ENCODE measurements around the gene MAMDC2. TPM values are rescaled to one million over a fixed set of nuclear protein-coding genes. Genes with fewer than 3 reads are reported as not detected.

The MAMDC2 gene
- total and polyA plus RNA-seq, 2 of the 8 experiments (the other 6 are each of a cell fraction or from before 2014, with no cell fraction given): 6.1 to 15.4 TPM

- no peak for FAIRE-seq
- Histone ChIP-seq H3K4me3 (ENCODE audit: extremely low read depth in 1 of 4, insufficient read depth in 2 of 4, low read depth in 3 of 4, low read length in 4 of 4) (no peak overlapping the region), H3K14ac (ENCODE audit: insufficient read length) (no peak overlapping the region), H3K27ac (ENCODE audit: low read depth, low read length) (no peak overlapping the region), H4K8ac (ENCODE audit: extremely low read depth, insufficient read depth, low read length) (no peak overlapping the region), H2BK12ac (ENCODE audit: low read depth, low read length) (no peak overlapping the region), H3K23me2 (ENCODE audit: low read depth, low read length) (no peaks in the 10 kb centered on the region), H3K4me1 (replicated peaks in 1 of 4; ENCODE audit: control insufficient read depth in 3 of 4, insufficient read depth in 4 of 4, low read length in 3 of 4) (no peaks in the 10 kb centered on the region; a peak in 1 of 7 replicates), H3K9me3 (ENCODE audit: insufficient read depth in 2 of 2, low read depth in 1 of 2, low read length in 1 of 2) (no peaks in the 10 kb centered on the region), H2BK5ac (ENCODE audit: low read depth, low read length) (no peak overlapping the region), H3K79me1 (ENCODE audit: low read depth, low read length) (no peaks in the 10 kb centered on the region), H2AK5ac (ENCODE audit: low read depth, low read length) (no peak overlapping the region), H3K9ac (replicated peaks in 1 of 4; ENCODE audit: extremely low read depth in 1 of 4, low read depth in 3 of 4, low read length in 3 of 4) (no peak overlapping the region), H4K20me1 (replicated peaks in 1 of 2; ENCODE audit: control insufficient read depth in 1 of 2, insufficient read depth in 2 of 2, low read length in 2 of 2) (no peaks in the 10 kb centered on the region), H3K4ac (replicated peaks; ENCODE audit: insufficient read length, low read depth, low read length) (no peak overlapping the region), H2BK120ac (replicated peaks; ENCODE audit: low read depth, low read length) (no peak overlapping the region), H4K5ac (ENCODE audit: insufficient read length, low read depth, low read length) (no peak overlapping the region), H3K56ac (replicated peaks; ENCODE audit: insufficient read length, low read depth, low read length) (no peak overlapping the region), H4K91ac (replicated peaks; ENCODE audit: insufficient read length, low read length) (no peak overlapping the region), H2AFZ (ENCODE audit: low read length) (no peak overlapping the region), H3K23ac (ENCODE audit: insufficient read length) (no peak overlapping the region), H2BK15ac (ENCODE audit: low read length) (no peak overlapping the region), H3K27me3 (replicated peaks in 1 of 4; ENCODE audit: control insufficient read depth in 3 of 4, extremely low read depth in 1 of 4, insufficient read depth in 3 of 4, low read length in 3 of 4) (no peaks in the 10 kb centered on the region), H2BK20ac (ENCODE audit: low read length) (no peak overlapping the region), H3K36me3 (ENCODE audit: control insufficient read depth in 2 of 4, insufficient read depth in 4 of 4, low read length in 3 of 4) (no peaks in the 10 kb centered on the region), H3K4me2 (ENCODE audit: insufficient read depth in 1 of 2, low read depth in 2 of 2, low read length in 2 of 2) (no peak overlapping the region), H3K79me2 (ENCODE audit: control insufficient read depth in 1 of 2, insufficient read depth in 2 of 2, low read length in 2 of 2) (no peaks in the 10 kb centered on the region), H3K18ac (ENCODE audit: extremely low read depth, low read length) (no peak overlapping the region)
- CTCF ChIA-PET (ENCODE audit: partially characterized antibody): interaction anchor here (6.6 kb wide), 1 partner anchor 19 kb away, joined by 64 read pairs; no protein-coding TSS in a partner anchor
- TF ChIP-seq POU5F1 (IDR thresholded peaks at IDR 0.05; ENCODE audit: low read depth, low read length) (no peak), RNF2 (IDR thresholded peaks at IDR 0.05; ENCODE audit: borderline replicate concordance, low read depth, low read length, missing control alignments, poor library complexity, severe bottlenecking) (no peak), CHD2 (IDR thresholded peaks at IDR 0.05; ENCODE audit: low read length) (no peak)
- DNase-seq (ENCODE audit: low read depth in 1 of 2, low spot score in 2 of 2): no peak
- WGBS, 2 experiments (ENCODE audit: extremely low coverage in 1 of 2, insufficient coverage in 1 of 2, insufficient read length in 1 of 2, insufficient replicate concordance in 2 of 2, low coverage in 1 of 2, low lambda C conversion rate in 2 of 2, missing lambda C conversion rate in 1 of 2): 92% methylated on average over 2 of the region's 2 CpGs; no CpG with 5 or more reads in 1 of the 2 experiments
- POLR2A ChIA-PET (ENCODE audit: partially characterized antibody): interaction anchor here (0.8 kb wide), 1 partner anchor 43 kb away, joined by 3 read pairs; no protein-coding TSS in a partner anchor
Observed at GRCh38 chr9:70092190-70092589, 48.5 kb downstream of the MAMDC2 start.

Measured in H1 (cell line).